Hematopoietic multipotent progenitor cell (in vitro differentiated cells): ENCODE results near the gene SYNGAP1. TPM values are rescaled to one million over a fixed set of nuclear protein-coding genes. Genes with fewer than 3 reads are reported as not detected.
A peak's percentile ranks its signal among the peaks of the same experiment; 100 is the strongest.
"Not testable (repeated sequence)": the region's sequence is repeated elsewhere in the genome, so short reads cannot be mapped to it uniquely, and the experiment has no call there.

Source experiments
- DNase-seq, 3 donors: peaks; one replicate each; pipeline ENCODE4 v3.0.0-alpha.2; 2011 to 2015; ENCODE audit warnings: low read depth in 2 of 3, low spot score in 2 of 3
- small RNA-seq: library from RNA; depleted of rRNA; stranded (forward); fragments of <200 nt; gene quantifications from one replicate; pipeline ENCODE3, GENCODE V24; 2012
- total RNA-seq: library from RNA; depleted of rRNA; stranded (reverse); fragments of >200 nt; gene quantifications from one replicate; pipeline ENCODE4 v1.2.3, GENCODE V29; 2012

SYNGAP1 gene
- total RNA-seq, 1 donor, result 22.4 TPM

DNA sequence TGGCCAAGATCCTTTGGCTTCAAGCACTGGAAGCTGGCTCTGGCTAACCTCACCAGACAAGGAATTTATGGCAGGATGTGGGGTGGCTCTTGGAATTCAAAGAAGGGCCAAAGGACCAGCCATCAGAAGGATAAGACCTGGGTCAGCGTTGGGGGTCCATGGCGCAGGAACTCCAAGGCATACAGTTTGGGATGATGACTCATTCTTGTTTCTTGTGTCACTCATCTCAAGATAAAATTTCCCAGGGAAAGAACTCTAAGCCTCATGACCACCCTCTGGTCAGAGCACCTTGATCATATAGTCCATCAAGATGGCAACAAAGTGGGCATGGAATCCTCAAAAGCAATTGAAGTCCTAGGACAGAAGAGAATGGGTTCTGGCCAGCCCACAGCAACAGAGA is 39.4 kb downstream of the SYNGAP1 start:
- DNase-seq, result no peak

DNA sequence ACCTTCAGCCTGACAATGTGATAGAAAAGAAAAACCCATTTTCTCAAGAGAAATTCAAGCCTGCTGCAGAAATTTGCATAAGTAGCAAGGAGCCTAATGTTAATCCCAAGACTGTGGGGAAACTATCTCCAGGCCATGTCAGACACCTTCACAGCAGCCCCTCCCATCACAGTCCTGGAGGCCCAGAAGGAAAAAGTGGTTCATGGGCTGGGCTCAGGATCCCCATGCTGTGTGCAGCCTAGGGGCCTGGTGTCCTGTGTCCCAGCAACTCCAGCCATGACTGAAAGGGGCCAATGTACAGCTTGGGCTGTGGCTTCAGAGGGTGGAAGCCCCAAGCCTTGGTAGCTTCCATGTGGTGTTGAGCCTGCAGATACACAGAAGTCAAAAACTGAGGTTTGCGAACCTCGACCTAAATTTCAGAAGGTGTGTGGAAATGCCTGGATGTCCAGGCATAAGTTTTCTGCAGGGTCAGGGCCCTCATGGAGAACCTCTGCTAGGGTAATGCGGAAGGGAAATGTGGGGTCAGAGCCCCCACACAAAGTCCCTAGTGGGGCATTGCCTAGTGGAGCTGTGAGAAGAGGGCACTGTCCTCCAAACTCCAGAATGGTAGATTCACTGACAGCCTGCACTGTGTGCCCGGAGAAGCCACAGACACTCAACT is 46.3 kb downstream of the SYNGAP1 start:
- DNase-seq, result no peak

DNA sequence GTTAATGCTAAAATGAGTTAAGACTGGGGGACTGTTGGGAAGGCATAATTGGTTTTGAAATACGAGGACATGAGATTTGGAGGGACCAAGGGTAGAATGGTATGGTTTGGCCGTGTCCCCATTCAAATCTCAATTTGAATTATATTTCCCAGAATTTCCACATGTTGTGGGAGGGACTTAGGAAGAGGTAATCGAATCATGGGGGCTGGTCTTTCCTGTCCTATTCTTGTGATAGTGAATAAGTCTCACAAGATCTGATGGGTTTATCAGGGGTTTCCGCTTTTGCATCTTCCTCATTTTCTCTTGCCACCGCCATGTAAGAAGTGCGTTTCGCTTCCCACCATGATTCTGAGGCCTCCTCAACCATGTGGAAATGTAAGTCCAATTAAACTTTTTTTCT is 47.2 kb downstream of the SYNGAP1 start:
- no peak for DNase-seq

DNA sequence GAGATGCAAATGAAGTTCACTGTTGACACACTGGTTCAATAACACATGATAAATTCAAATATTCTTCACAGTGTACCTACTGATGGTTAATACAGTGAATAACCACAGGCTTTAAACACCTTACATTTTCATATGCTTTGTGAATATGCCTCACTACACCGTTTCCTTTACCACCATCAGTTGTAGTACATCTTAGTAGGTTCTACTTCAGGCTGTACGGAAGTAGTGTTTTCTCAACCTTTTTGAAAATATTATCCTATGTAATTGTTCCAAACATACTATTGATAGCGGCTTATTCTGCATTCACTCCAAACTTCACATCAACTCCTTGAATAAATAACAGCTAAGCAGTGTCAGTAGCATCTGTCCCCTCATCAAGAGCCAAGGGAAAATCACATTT is 49.8 kb downstream of the SYNGAP1 start:
- DNase-seq, result no peak

DNA sequence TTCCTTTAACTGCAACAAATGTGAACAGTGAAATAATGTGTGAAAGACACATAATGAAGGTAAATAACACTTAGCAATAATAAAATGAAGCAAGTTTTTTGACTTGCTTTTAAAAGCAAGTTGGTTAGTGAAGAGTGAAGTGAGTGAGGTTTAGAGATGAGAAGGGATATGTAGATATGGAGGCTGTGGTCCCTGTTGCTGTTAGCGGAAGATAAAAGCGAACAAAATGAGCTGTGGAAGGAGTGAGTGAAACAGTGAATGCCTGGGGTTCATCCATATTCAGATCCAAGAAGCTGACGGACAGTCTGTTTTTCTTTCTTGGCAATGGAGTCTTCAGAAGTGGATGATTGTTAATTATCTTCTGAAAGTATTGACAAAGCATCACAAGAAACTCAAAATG is 58.0 kb downstream of the SYNGAP1 start:
- DNase-seq, result no peak

DNA sequence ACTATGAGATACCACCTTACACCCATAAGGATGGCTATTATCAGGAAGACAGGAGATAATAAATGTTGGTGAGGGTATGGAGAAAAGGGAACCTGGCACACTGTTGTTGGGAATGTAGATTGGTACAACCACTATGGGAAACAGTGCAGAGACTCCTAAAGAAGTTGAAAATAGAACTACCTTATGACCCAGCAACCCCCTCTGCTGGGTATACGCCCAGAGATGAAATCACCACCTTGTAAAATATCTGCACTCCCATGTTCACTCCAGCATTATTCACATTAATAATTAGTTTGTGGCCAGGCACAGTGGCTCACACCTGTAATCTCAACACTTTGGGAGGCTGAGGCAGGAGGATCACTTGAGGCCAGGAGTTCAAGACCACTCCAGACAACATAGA is 61.3 kb downstream of the SYNGAP1 start:
- peak in 2 of 3 donors; percentile 15 to 16 for DNase-seq

DNA sequence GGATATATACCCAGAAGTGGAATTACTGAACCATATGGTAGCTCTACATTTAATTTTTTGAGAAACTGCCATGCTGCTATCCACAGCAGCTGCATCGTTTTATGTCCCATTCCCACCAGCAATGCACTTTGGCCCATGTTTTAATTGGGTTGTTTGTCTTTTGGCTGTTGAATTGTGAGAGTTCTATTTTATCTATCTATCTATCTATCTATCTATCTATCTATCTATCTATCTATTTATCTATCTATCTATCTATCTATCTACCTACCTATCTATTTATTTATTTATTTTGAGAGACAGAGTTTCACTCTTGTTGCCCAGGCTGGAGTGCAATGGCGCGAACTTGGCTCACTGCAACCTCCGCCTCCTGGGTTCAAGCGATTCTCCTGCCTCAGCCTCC is 62.8 kb downstream of the SYNGAP1 start:
- DNase-seq, result not testable (repeated sequence)

DNA sequence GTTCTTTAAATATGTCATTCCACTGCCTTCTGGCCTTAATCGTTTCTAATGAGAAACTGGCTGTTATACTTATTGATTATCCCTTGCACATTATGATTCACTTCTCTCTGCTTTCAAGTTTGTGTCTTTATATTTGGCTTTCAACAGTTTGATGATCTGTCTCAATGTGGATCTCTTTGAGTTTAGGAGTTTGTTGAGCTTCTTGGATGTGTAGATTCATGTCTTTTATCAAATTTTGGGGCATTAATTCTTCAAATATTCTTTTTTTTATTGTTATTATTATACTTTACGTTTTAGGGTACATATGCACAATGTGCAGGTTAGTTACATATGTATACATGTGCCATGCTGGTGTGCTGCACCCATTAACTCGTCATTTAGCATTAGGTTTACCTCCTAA is 63.8 kb downstream of the SYNGAP1 start:
- no peak for DNase-seq

DNA sequence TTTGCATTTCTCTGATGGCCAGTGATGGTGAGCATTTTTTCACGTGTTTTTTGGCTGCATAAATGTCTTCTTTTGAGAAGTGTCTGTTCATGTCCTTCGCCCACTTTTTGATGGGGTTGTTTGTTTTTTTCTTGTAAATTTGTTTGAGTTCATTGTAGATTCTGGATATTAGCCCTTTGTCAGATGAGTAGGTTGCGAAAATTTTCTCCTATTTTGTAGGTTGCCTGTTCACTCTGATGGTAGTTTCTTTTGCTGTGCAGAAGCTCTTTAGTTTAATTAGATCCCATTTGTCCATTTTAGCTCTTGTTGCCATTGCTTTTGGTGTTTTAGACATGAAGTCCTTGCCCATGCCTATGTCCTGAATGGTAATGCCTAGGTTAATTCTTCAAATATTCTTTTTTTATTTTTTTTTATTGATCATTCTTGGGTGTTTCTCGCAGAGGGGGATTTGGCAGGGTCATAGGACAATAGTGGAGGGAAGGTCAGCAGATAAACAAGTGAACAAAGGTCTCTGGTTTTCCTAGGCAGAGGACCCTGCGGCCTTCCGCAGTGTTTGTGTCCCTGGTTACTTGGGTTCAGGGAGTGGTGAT is 64.9 kb downstream of the SYNGAP1 start:
- DNase-seq, result not testable (repeated sequence)

DNA sequence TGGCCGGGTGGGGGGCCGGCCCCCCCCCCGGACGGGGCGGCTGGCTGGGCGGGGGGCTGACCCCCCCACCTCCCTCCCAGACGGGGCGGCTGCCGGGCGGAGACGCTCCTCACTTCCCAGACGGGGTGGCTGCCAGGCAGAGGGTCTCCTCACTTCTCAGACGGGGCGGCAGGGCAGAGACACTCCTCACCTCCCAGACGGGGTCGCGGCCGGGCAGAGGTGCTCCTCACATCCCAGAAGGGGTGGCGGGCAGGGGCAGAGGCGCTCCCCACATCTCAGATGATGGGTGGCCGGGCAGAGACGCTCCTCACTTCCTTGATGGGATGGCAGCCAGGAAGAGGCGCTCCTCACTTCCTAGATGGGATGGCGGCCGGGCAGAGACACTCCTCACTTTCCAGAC is 65.8 kb downstream of the SYNGAP1 start:
- DNase-seq, result not testable (repeated sequence)

DNA sequence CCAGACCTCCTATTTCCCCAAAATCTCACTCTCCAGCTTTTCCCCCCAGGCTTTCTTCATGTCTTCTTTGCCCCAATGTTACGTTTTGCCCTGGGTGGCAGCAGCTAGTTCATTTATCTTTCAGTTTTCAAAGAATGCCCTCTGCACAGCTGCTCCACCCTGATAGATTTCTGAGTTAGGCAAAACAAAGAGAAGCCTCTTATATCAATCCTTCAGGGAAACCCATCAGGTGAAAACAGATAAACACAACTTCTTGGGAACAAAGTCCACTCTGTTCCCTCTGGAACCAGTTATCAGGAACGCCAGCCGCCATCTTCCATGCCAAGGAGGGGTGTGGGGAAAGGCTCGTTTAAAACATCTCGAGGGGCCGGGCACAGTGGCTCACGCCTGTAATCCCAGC is 68.5 kb downstream of the SYNGAP1 start:
- no peak for DNase-seq

DNA sequence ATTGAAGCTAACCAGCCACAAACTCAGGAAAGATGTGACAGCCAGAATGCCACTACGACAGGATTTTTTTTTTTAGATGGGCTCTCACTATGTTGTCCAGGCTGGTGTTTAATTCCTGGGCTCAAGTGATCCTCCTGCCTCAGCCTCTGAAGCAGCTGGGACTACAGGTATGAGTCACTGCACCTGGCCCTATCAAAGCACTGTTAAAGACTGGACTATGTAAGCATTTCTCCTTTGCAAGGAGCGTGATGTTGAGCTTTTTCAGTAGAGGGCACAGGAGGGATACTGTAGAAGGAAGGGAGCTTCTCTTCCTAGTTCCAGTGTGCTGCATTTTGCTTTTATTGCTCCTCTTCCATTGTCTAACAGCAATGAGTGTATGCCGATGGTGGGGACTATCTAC is 70.3 kb downstream of the SYNGAP1 start:
- DNase-seq, result no peak

DNA sequence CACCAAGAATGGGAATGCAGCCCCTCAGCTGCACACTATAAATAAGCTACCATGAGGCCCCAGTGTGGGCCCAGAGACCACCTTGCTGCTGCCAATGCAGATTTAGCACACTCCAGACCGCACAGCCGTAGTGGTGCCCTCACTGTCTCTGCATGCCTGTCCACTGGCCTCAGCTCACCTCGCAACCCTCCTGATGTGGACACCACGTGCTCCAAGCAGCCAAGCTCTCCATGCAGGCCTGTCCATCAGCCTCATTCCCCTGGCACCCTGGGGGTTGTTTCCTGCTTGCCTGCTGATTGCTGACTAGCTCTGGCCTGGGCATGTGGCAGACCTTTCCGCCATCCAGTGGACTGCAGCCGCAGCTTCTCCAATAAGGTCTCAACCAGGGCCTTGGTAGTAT is 70.8 kb downstream of the SYNGAP1 start:
- DNase-seq, result no peak

DNA sequence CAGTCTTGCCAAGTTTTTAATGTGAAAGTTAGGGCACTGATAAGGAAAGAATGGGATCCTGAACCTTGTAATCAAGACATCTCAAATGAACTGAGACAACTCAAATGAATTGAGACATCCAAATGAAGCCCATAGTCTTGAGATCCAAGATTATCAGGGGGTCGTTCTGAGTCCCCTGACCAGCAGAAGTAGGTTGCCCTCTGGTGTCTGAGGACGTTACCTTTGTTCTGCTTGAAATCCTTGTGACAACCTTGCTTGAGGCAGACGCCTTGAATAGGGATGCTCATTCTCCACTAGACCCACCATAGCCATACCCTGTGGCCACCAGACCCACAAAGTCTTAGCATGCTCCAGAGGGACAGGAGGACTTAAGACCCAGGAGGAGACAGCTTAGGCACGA is 72.2 kb downstream of the SYNGAP1 start:
- DNase-seq, result peak in 2 of 3 donors; percentile 25 to 35

DNA sequence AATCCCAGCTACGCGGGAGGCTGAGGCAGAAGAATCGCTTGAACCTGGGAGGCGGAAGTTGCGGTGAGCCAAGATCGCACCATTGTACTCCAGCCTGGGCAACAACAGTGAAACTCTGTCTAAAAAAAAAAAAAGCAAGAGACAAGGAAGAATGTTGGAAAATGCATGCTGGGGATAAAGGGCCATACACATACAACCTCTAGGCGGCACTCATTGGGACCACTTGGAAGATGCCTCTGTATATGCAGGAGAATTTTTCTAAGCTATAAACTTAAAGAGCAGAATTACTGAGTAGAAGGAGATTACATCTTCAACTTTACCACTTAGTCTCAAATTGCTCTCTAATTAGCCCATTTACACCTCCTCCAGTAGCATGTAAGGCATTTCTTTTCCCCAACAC is 77.3 kb downstream of the SYNGAP1 start:
- DNase-seq, result no peak

DNA sequence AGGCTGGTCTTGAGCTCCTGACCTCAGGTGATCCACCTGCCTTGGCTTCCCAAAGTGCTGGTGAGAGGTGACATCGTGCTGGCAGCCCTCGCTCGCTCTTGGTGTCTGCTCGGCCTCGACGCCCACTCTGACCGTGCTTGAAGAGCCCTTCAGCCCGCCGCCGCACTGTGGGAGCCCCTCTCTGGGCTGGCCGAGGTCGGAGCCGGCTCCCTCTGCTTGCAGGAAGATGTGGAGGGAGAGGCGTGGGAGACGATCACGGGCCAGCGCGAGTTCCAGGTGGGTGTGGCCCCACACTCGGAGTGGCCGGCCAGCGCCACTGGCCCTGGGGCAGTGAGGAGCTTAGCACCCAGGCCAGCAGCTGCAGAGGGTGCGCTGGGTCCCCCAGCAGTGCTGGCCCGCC is 82.6 kb downstream of the SYNGAP1 start:
- DNase-seq, result no peak

DNA sequence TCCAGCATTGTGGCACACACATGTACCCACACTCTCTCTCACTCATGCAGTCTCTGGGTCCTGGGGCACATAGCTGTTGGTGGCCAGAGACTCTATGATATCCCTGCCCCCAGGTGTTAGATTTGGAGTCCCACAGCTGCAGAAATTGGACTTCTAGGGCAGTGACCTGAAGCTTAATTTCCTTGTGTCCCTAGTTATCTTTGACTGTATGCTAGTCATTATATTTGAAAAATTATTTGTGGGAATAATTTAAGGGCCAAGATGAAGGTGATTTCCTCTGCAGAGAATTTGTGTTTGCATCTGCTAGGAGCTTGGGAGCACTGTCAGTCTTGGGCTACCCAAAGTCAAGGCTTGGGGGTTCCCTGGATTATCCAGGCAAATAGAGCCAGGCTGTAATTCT is 84.6 kb downstream of the SYNGAP1 start:
- DNase-seq, result no peak

Small RNA genes lying within 50 kb of the gene (small RNA-seq; reads per million reads assigned to genes)
- not detected for gene RPL35AP4
- not detected for gene ZBTB9

Other genes with a start within 250 kb of the SYNGAP1 start
- 0.27 TPM for gene COL11A2, start 227.6 kb upstream of the SYNGAP1 start, total RNA-seq
- 23.4 TPM for gene RXRB, start 219.4 kb upstream of the SYNGAP1 start, total RNA-seq
- 29.9 TPM for gene SLC39A7, start 219.2 kb upstream of the SYNGAP1 start, total RNA-seq
- 55.7 TPM for gene HSD17B8, start 215.4 kb upstream of the SYNGAP1 start, total RNA-seq
- gene RING1, start 211.6 kb upstream of the SYNGAP1 start, total RNA-seq, result 40.4 TPM
- gene VPS52, start 148.2 kb upstream of the SYNGAP1 start, total RNA-seq, result 62.5 TPM
- 10,287 TPM for gene RPS18, start 148.0 kb upstream of the SYNGAP1 start, total RNA-seq
- 14.3 TPM for gene B3GALT4, start 142.9 kb upstream of the SYNGAP1 start, total RNA-seq
- 63.3 TPM for gene WDR46, start 130.8 kb upstream of the SYNGAP1 start, total RNA-seq
- gene PFDN6, start 130.5 kb upstream of the SYNGAP1 start, total RNA-seq, result 7.5 TPM
- 35.5 TPM for gene RGL2, start 121.1 kb upstream of the SYNGAP1 start, total RNA-seq
- 323 TPM for gene TAPBP, start 106.0 kb upstream of the SYNGAP1 start, total RNA-seq
- 27.7 TPM for gene ZBTB22, start 102.3 kb upstream of the SYNGAP1 start, total RNA-seq
- 63.6 TPM for gene DAXX, start 97.1 kb upstream of the SYNGAP1 start, total RNA-seq
- 4.8 TPM for gene KIFC1, start 28.2 kb upstream of the SYNGAP1 start, total RNA-seq
- gene PHF1, start 9.1 kb upstream of the SYNGAP1 start, total RNA-seq, result 22.9 TPM
- gene CUTA, start 2.0 kb upstream of the SYNGAP1 start, total RNA-seq, result 109 TPM
- 6.2 TPM for gene ZBTB9, start 34.5 kb downstream of the SYNGAP1 start, total RNA-seq
- gene BAK1, start 160.2 kb downstream of the SYNGAP1 start, total RNA-seq, result 27.5 TPM
- gene ITPR3, start 201.3 kb downstream of the SYNGAP1 start, total RNA-seq, result 10.5 TPM